Measurements from ENCODE around the gene GGT6.

DNA sequence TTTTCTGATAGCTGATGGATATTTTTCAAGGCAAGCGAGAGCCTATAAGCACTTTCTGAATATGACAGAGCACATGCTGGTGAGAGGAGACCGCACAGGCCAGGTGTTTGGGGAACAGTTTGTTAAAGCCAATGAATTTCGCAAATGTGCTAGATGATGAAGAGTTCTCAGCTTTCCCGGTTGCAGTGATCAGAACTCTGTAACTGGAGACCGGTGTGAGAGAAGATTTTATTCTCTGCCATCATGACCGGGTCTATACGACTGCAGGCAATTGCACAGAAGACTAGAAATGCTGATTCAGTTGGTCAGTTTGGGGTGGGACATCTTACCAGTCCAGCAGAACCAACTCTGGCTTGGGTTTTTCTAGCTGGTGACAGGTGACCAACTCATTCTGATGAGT, 49.4 kb upstream of the GGT6 start:
- no peak for TF ChIP-seq CTCF (conservative IDR thresholded peaks at IDR 0.05; ENCODE audit: low read depth, low read length)
- TF ChIP-seq EZH2 (IDR thresholded peaks at IDR 0.05; ENCODE audit: low read length, unreplicated experiment): no peak
- no peak for TF ChIP-seq EZH2phosphoT487 (IDR thresholded peaks at IDR 0.05; ENCODE audit: borderline replicate concordance, low read length)

Measured in PC-3 (cell line).